A673 (cell line): ENCODE measurements around the gene OR12D1. TPM values are rescaled to one million over a fixed set of nuclear protein-coding genes. Genes with fewer than 3 reads are reported as not detected.

Source experiments
- BruUV-seq: library from RNA; stranded (reverse); fragments of 400-500 nt; replicated peaks from 2 replicates; lab custom pipeline; 2021; lab: Mats Ljungman, UMichigan
- CTCF ChIA-PET: fragments of 300-600 bp; sonication (Branson Sonifier 250); formaldehyde crosslinking; loops from one replicate; lab custom pipeline; 2022; ENCODE audit warnings: antibody characterized with exemption; lab: Charles Lee
- POLR2A ChIA-PET: fragments of 300-600 bp; sonication (Branson Sonifier 250); formaldehyde crosslinking; loops from one replicate; lab custom pipeline; 2022; ENCODE audit warnings: antibody characterized with exemption; ENCODE audit not compliant: low non-redundant PET; lab: Charles Lee
- DNase-seq: peaks from one replicate; pipeline ENCODE4 v3.0.0-alpha.2; 2015; ENCODE audit warnings: low spot score
- H3K27ac ChIP-seq: fragments of 200-600 bp; sonication (generic); 2 replicates; pipeline ENCODE4 v1.5.1; 2016; ENCODE audit warnings: mixed run types, low read depth, mild to moderate bottlenecking, mixed read lengths, antibody characterized with exemption, low read length; ENCODE audit not compliant: poor library complexity, severe bottlenecking
- H3K27me3 ChIP-seq: fragments of 200-600 bp; sonication (generic); replicated peaks from 2 replicates; pipeline ENCODE4 v1.6.1; 2017; ENCODE audit warnings: mixed run types, low read depth, mild to moderate bottlenecking, mixed read lengths, antibody characterized with exemption, low read length; ENCODE audit not compliant: insufficient read depth, poor library complexity
- H3K36me3 ChIP-seq: fragments of 200-600 bp; sonication (generic); 2 replicates; pipeline ENCODE4 v1.6.1; 2016; ENCODE audit warnings: mixed run types, mild to moderate bottlenecking, mixed read lengths, antibody characterized with exemption, low read length; ENCODE audit not compliant: insufficient read depth, poor library complexity, severe bottlenecking
- H3K4me1 ChIP-seq: fragments of 200-600 bp; sonication (generic); 2 replicates; pipeline ENCODE4 v1.6.1; 2017; ENCODE audit warnings: mixed run types, mild to moderate bottlenecking, mixed read lengths, antibody characterized with exemption, low read length; ENCODE audit not compliant: insufficient read depth, poor library complexity, severe bottlenecking
- H3K4me3 ChIP-seq: fragments of 200-600 bp; sonication (generic); 2 replicates; pipeline ENCODE4 v1.5.1; 2016; ENCODE audit warnings: low read depth, mixed run types, mild to moderate bottlenecking, mixed read lengths, low read length; ENCODE audit not compliant: poor library complexity, severe bottlenecking
- H3K9me3 ChIP-seq: fragments of 200-600 bp; sonication (generic); 2 replicates; pipeline ENCODE4 v1.6.1; 2016; ENCODE audit warnings: mixed run types, low read depth, mild to moderate bottlenecking, mixed read lengths, antibody characterized with exemption, low read length; ENCODE audit not compliant: poor library complexity, severe bottlenecking
- CTCF ChIP-seq: fragments of 300-800, 200-600 bp; sonication (generic); conservative IDR thresholded peaks from 2 replicates; pipeline ENCODE4 v1.5.1; 2017; ENCODE audit warnings: low read depth, mild to moderate bottlenecking, antibody characterized with exemption, low read length, moderate library complexity, mixed read lengths
- EZH2 ChIP-seq: fragments of 200-600 bp; sonication (generic); IDR thresholded peaks from 2 replicates; pipeline ENCODE4 v1.6.1; 2017; ENCODE audit warnings: borderline replicate concordance, low read depth, mild to moderate bottlenecking, mixed read lengths, antibody characterized with exemption, low read length; ENCODE audit not compliant: poor library complexity, severe bottlenecking
- intact Hi-C: fragments of 100-400 bp; cut with micrococcal nuclease; formaldehyde crosslinking; loops from one replicate; pipeline ENCODE4 v1.10.0; 2022; ENCODE audit not compliant: unreplicated experiment
- total RNA-seq: library from RNA; stranded (reverse); gene quantifications from 2 replicates; pipeline ENCODE4 v1.2.3, GENCODE V29; 2021

OR12D1 gene
- total RNA-seq, 1 experiment from 2014 or later: not detected

- H3K27me3 ChIP-seq: peaks cover 16% of the 10 kb centered on the region
- H3K4me3 ChIP-seq: no peak overlapping the region
- DNase-seq: peak; percentile 13
- no peaks in the 10 kb centered on the region for H3K4me1 ChIP-seq
- intact Hi-C loops: no loop called here
- H3K9me3 ChIP-seq: no peaks in the 10 kb centered on the region
- no peaks in the 10 kb centered on the region for H3K36me3 ChIP-seq
- ChIA-PET CTCF (no interaction called here), POLR2A (no interaction called here)
- BruUV-seq: no TSS peak
- H3K27ac ChIP-seq: no peak overlapping the region
- TF ChIP-seq EZH2: no peak
Observed at GRCh38 chr6:29447670-29448069, 32.9 kb downstream of the OR12D1 start.

GRCh38 chr6:29451471-29452193 is 36.9 kb downstream of the OR12D1 start:
- TF ChIP-seq EZH2 (no peak), CTCF (no peak)
- Histone ChIP-seq H3K27ac (no peak overlapping the region), H3K36me3 (no peaks in the 10 kb centered on the region), H3K27me3 (peaks cover 13% of the 10 kb centered on the region), H3K4me1 (no peaks in the 10 kb centered on the region), H3K9me3 (no peaks in the 10 kb centered on the region), H3K4me3 (no peak overlapping the region)
- DNase-seq: no peak
- ChIA-PET CTCF (no interaction called here), POLR2A (no interaction called here)
- BruUV-seq: no TSS peak
- intact Hi-C loops: no loop called here

GRCh38 chr6:29456971-29457370 is 42.2 kb downstream of the OR12D1 start, which contains the start of the genes OR11A1 and OR2H1:
Gene OR11A1 (minus strand): TSS chr6:29457071. CDS start chr6:29427641, 29,430 bp downstream.
Gene OR2H1 (plus strand): TSS chr6:29457155. CDS start chr6:29461770, 4,615 bp downstream.
- Histone ChIP-seq H3K27me3 (peaks cover 40% of the 10 kb centered on the region), H3K36me3 (no peaks in the 10 kb centered on the region), H3K9me3 (no peaks in the 10 kb centered on the region), H3K27ac (no peak within 1 kb of the TSS), H3K4me3 (no peak within 1 kb of the TSS), H3K4me1 (no peaks in the 10 kb centered on the region)
- intact Hi-C loops: no loop called here
- ChIA-PET CTCF (no interaction called here), POLR2A (no interaction called here)
- TF ChIP-seq CTCF: no peak
- TF ChIP-seq EZH2: no peak
- no peak for DNase-seq
- BruUV-seq: no TSS peak
